Measurements from ENCODE around the gene COTL1. TPM values are rescaled to one million over a fixed set of nuclear protein-coding genes. Genes with fewer than 3 reads are reported as not detected.
A peak's percentile ranks its signal among the peaks of the same experiment; 100 is the strongest.

COTL1 gene
- total RNA-seq, 1 experiment from 2014 or later = 168 TPM

DNA sequence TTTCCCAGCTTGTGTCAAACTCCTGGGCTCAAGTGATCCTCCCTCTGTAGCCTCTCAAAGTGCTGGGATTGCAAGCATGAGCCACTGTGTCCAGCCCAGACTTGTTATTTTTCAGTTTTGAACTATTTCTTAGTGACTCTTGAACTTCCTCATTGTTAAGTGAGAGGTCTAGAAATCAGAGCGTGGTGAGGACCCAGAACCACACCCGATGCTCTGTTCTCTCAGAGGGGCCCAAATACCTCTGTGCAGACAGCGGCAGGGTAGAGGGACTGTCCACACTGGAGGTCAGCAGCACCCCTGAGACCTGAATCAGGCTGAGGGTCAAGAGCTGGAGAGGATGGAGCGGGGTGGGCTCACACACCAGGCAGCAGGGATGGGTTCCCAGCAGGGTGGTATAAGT is 65.7 kb downstream of the COTL1 start:
- no peak for DNase-seq (ENCODE audit: low read depth)

DNA sequence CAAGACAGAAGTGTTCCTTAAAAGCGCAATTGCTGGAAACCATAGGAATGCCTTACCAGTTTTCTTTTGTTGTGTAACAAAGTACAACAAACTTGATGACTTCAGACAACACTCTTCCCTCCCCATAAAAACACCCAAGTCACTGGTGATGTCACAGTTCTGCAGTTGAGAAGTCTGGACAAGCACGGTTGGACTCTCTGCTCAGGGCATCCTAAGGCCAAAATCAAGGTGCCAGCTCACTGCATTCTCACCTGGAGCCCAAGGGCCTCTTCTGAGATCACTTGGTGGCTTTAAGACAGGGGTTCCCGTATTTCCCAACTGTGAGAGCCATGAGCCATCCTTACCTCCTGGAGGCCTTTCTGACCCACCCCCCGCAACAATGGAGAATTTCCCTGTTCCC is 67.8 kb downstream of the COTL1 start:
- DNase-seq (ENCODE audit: low read depth) = no peak

DNA sequence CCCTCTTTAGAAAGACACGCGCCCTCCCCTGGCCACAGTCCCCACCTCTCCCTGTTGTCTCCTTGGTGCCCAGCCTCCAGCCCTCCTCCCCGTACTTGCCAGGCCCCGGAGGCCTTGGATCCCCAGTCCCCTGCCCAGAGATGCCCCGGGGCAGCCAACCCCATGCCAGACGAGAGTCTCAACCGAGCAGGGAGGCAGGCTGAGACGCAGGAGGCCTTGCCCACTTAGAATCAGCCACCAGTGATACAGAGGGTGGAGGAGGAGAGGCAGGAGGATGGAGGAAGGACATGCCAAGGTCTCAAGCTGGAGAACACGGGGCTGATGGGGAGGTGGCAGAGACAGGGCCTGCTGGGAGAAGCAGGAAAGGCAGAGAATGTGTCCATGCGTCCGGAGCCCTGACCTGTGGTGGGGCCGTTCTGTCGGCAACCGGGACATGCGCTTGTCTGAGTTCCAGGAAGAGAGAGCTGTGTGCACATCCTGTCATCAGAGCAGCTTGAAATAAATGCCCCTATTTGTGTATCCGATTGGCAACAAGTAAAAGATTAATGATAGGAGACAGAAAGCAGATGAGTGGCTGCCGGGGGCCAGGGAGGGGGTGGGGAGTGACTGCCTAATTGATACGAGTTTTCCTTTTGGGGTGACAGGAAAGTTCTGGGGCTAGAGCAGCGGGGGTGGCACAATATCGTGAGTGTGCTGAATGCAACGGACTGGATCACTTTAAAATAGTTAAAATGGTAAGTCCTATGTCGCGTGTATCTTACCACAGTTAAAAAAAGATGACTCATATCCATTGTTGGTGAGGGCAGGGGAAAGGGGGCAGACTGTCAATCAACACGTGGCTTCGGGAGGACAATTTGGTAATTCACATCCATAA is 68.7 kb downstream of the COTL1 start:
- DNase-seq (ENCODE audit: low read depth) = peak; percentile 65

DNA sequence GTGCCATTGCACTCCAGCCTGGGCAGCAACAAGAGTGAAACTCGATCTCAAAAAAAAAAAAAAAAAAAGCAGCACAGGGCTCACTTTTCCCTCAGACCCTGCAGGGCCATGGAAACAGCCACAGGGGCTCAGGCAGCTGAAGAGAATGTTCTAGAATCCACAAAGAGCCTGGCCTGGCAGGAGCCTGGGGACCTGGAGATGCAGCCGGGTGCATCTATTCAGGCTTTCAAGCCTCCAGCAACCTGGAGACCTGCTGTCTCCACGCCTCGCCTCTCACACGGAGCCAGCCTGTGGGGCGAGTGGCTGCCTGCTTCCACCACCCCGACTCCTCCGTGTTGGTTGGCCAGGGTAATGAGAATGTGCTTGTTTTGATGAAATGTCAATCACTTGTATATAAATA is 69.4 kb downstream of the COTL1 start:
- DNase-seq (ENCODE audit: low read depth) = no peak

DNA sequence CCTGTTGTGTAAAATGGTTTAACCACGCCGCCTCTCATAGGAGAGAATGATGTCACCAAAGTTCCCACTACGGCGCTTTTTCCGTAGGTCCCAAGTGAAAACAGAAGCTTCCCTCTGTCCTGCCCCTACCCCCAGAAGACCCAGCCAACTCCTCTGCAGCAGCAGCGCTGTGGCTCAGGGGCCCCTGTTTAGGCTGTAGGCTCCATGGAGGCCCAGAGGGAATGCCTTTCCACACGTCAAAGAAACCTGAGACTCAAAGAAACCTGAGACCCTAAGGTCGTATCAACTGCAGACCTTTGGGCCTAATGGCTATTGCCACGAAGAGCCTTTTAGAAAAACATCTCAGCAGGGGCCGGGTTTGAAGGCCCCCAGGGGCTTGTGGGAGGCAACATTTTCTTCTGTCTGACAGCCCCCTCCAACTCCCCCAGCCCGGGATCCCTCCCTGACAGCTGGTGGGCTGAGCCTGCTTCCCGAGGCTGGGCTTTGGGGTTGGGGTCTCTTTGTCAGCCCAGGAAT is 70.3 kb downstream of the COTL1 start:
- no peak for DNase-seq (ENCODE audit: low read depth)

DNA sequence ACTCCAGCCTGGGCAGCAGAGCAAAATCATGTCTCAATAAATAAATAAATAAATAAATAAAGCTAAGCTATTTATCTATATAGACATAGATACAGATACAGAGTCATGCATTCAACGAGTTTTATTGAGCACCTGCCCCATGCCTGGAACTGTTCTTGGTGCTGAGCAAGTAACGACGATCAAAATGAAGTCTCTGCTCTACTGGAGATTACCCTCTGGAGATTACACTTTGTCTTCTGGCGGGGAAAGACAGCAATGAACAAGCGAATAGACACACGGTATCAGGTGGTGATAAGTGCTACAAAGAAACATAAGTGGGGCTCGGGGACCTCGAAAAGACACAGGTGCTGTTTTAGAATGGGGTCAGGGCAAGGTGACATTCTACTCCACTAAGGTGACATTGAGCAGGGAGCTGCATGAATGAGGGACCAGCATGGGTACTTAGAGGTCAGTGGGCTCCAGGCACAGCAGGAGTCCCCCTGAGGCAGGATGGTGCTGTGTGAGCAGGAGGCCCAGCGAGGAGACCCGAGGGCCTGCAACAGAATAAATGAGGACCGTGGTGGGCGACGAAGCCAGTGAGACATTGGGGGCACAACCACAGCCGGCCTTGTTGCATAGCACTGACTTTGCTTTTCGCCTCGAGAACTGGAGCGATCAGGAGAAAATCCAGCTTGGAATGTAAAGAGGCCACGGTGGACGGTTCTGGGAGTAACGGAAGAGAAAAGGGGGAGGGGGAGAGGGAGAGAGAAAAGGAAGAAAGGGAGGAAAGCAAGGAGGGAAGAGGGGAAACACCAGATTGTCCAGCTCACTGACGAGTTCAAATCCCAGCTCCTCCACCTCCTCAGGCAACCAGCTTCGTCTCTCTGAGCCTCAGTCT is 71.0 kb downstream of the COTL1 start:
- DNase-seq (ENCODE audit: low read depth) = no peak

DNA sequence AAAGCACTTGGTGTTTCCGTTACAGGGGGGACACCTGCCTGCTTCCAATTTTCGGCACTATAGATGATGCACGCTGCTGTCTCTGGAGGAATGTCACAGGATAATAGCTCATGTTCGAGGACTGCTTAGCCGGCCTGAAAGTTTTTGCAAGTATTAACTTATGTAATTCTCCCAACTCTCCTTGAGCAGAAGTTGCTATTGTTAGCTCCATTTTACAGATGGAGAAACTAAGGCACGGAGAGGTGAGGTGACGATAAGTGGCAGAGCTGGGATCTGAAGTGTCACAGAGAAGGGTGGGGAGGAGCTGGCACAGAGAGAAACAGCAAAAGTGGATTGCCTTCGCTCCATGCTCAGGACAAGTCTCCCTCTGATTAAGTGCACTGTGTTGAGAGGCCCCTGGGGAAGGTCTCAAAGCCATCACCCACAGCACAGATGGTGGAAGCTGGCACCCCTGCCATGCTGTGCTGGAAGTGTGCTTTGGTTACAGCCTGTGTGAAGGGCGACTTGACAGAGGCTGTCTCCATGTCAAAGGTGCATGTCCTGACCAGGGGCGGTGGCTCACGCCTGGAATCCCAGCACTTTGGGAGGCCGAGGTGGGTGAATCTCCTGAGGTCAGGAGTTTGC is 72.7 kb downstream of the COTL1 start:
- DNase-seq (ENCODE audit: low read depth) = no peak

DNA sequence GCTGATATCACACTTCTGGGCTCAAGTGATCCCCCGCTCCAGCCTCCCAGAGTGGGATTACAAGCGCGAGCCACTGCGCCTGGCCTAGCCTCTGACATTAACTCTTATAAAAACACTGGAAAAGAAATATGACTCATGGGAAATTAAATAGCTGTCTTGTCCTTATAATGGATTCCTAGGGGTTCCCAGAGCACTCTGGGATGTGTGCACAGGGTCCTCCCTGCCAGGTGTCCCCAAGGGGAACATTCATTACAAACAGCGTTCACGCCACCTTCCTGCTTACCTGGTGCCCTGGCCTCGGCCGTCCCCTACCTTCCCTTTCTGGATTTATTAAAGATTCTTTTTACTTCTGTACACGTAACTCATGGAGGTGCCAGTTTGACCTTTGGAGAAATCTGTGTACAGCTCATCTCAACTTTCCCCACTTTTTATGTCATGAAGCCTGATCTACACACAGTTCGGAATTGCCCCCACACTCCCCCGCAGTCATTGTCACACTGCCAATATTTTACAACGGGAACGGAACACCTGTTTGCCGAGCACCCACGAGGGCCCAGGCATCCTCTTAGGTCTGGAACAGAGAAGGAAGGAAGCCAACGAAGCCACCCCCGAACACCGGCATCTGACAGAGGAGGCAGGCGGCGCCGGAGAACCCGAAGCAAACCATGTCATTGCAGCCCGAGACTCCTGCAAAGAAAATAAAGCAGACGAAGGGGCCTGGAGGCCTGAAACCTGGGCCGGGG is 73.7 kb downstream of the COTL1 start:
- DNase-seq (ENCODE audit: low read depth) = no peak

DNA sequence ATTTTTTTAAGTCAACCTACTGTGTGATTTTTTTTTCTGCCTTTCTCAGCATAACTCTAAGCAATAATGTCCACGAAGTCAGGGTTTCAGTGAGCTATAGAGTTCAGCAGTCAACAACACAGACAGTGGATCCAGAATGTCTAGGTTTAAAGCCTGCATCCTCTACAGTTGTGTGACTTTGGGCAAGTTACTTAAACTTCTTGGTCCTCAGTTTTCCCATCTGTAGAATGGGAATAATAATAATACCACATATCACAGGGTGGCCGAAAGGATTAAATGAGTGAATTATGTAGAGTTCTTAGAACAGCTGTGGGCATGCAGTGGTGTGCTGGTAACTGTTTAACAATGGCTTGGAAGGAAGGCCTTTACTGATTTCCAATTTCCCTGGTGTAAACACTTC is 74.6 kb downstream of the COTL1 start:
- no peak for DNase-seq (ENCODE audit: low read depth)

DNA sequence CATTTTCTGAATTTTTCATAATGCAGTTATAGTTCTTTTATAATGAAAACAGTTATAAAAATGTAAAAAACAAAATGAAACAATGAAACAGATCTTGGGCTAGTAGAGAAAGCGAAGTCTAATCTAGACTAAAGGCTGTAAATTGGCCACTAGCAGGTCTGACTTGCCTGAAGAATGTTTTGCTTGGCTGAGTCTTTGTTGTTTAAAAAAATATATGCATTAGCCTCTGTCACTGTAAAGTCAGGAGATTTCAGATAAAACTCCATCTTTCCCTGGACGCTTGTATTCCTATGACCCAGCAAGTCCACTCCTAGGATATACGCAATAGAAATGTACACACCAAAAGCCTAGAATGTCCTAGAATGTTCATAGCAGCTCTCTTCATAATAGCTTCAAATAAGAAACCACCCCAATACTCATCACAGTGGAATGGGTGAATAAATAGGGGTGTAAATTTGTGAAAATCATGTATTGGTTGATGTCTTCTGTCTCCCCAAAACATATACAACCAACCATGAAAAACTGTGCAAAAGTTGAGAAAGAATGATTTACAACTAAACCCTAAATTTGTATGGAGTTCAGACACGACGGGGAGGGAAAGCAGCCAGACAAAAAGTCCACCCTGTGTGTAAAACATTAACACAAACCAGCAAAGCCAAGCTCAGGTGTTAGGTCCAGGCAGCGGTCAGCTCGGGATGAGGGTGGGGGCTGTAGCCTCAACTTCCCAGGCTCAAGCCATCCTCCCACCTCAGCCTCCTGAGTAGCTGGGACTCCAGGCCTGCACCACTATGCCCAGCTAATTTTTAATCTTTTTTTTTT is 75.7 kb downstream of the COTL1 start:
- DNase-seq (ENCODE audit: low read depth) = no peak

DNA sequence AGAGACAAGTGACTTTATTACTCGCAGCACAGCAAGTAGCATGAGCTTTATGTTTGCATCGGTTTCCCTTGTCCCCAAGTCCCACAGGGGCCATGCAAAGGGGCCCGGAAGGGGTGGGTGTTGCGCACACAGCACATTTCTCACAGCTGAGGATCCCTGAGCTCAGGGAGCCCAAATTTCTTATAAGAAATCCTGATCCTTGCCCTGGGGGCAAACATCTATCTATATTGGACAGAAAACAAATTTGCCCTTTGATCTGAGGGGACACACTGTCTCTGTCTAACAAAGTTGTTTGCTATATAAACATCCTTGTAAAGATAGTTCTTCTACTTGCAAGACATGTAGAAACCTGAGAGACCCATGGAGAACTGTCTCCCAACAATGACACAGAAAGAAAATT is 77.7 kb downstream of the COTL1 start:
- no peak for DNase-seq (ENCODE audit: low read depth)

DNA sequence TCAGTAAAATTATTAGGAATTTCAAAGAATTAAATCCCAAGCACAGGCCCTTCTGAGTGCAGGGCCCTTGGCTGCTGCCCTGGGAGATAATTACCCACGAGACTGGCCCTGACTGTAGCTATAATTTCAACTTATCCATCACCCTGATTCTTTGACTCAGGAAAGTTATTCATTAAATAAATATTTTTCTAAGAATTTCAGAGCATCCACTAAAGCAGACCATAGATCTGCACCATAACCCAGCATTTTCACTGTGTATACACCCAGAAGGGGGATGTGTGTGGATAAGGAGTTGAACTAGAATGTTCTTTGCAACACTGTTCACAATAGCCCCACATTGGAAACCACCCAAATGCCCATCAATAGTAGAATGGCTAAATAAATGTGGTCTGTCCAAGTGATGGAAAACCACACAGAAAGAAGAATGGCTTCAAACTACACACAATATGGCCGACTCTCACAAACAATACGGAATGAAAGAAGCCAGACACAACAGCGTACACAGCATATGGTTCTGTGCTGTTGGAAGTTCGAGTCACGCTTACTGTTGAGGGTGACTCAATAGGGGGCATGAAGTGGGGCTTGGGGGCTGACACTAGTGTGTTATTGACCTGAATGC is 79.5 kb downstream of the COTL1 start:
- no peak for DNase-seq (ENCODE audit: low read depth)

DNA sequence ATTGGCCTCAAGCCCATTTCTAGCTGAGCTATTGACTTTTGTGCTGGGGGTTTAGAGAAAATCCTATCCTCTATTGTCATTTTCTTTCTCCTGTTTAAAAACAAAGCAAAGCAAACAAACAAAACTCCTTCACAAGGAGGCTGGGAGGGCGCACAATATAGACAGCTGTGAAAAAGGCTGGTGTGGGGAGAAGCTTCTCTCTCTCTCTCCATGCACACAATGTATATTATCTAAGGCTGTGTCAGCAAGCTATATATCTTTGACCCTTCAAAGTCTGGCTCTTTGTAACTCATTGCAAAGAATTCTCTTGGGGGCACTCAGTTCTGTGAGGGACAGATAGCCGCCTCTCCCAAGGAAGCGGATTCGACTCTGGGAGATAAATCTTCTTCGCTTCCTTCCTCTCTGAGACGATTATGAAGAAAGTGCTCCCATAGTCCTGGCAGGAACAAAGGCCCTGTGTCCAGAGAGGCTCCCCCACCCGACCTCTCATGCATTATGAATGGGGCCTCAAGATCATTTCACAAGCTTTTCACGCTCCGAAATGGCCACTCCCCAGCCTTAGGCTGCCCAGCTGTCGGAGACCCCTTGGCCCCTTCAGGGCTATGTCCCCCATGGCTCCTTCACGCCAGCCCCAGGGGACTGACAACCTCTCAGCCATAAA is 80.3 kb downstream of the COTL1 start:
- DNase-seq (ENCODE audit: low read depth) = peak; percentile 36

DNA sequence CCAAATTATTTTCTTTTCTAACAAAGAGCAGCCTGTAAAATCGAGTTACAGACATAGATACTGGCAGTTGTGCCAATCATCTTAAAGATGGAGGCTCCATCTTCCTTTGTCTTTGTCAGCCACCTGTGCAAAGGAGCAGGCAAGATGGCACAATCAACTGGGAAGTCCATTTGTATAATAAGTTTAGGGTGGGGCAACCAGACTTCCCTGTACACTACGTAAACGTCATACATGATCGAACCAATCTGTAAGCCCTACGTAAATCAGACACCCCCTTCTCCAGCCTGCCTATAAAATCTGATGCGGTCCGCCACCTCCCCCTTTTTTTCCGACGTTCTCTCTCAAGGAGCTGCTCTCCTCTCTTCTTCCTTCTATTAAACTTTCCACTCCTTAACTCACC is 82.0 kb downstream of the COTL1 start:
- no peak for DNase-seq (ENCODE audit: low read depth)

DNA sequence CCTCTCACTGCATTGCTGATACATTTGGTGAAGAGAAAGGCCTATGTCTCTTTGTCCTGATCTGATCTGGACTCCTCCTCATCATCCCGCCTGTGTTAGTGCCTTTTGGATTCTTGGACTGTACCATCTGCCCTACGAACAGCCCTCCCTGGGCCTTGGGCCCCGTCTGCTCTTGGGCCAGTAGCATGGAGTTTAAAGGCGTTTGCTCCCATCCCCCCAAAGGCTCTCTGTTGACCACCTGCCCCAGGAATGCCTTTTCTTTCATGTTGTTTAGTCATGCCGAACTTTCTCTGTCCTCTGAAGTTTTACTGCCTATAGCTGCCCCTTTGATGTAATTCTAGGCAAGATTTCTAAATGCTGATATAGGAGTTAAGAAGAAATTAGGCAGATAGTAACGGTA is 82.5 kb downstream of the COTL1 start:
- no peak for DNase-seq (ENCODE audit: low read depth)

DNA sequence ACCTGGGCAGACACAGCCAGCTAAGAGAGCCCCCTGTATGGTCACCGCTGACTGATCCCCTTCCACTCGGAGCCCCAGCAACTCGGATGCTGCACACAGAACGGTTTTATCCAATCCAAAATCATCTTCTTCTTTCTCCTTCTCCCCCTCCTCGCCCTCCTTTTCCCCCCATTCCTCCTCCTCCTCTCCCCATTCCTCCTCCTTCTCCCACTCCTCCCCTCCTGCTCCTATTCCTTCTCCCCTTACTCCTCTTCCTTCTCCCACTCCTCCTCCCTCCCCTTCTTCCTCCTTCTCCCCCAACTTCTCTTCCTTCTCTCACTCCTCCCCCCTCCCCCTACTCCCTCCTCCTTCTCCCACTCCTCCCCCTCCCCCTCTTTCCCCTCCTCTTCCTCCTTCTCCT is 83.1 kb downstream of the COTL1 start:
- no peak for DNase-seq (ENCODE audit: low read depth)

DNA sequence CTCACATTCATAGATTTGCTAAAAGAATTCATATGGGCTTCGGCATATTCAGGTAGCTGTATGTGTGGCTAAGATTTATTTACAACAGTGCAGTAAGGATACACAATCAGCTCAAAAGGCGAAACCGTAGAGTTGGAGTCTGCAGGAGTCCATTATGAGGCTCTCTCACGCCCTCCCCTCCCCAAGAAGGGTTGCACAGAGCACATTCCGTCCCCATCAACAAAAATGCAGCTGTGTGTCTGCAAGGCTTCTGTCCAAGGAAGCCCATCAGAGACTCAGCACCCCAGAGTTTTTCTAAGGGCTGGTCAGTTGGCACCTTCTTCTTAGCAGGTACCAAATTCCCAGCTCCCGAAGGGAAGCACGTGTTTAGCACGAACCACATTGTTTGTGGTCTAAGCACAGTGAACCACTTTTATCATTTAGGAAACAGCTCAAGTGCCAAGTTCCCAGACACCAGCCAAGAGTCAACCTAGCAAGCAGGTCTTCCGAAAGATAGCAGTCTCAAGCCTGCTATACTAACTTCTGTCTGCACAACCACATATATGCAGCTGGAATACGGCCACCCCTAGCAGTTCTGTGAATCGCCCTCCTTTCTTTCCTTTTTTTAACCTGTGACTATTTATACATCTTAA is 84.9 kb downstream of the COTL1 start:
- peak; percentile 31 for DNase-seq (ENCODE audit: low read depth)

DNA sequence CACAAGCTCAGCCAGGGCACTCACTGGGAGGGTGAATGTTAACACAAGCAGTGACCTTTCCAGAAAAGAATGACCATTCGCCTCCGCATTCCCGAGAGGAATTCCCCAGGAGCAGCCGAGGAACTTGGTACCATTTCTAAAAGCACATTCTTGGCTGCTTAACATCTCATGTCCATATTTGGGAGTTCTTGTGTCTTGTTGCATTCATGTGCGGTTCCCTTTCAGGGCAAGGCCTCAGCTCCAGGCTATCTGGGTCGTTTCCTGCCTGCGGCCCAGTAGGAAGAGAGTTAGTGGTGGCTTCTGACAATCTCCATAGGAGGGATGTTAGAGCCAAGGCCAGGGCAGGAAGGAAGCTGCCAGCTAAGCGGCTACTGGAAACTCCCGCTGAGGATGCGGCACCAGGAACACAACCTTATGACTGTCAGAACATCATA is 85.6 kb downstream of the COTL1 start:
- DNase-seq (ENCODE audit: low read depth) = peak; percentile 100

DNA sequence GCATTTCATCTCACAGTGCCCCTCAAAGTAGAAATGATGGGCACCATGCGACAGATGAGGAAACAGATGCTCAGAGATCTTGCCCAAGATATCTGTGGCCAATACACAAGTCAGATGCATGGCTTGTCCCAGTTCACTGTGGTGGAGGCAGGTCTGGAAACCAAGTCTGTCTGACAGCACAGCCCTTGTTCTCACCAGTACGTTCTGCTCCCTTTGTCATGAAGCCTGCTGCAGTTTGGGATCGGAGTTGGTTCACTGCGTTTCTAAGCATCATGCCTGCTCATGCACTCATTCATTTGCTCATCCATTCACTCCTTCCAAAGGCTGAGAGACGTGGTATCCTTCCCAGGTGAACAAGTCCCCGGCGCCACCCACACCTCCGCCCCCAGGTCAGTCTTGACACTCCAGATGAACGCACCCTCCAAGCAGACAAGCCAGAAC is 86.2 kb downstream of the COTL1 start:
- no peak for DNase-seq (ENCODE audit: low read depth)

All from RPMI7951 (cell line).